HG03457 (cell line): ENCODE data around the gene STAT1.

ENCODE experiments used
- ATAC-seq: cut with Tn5 transposase; IDR thresholded peaks from one replicate; pipeline ENCODE4 v1.9.1; 2021; ENCODE audit warnings: moderate number of reproducible peaks; ENCODE audit not compliant: unreplicated experiment

Gene STAT1

DNA sequence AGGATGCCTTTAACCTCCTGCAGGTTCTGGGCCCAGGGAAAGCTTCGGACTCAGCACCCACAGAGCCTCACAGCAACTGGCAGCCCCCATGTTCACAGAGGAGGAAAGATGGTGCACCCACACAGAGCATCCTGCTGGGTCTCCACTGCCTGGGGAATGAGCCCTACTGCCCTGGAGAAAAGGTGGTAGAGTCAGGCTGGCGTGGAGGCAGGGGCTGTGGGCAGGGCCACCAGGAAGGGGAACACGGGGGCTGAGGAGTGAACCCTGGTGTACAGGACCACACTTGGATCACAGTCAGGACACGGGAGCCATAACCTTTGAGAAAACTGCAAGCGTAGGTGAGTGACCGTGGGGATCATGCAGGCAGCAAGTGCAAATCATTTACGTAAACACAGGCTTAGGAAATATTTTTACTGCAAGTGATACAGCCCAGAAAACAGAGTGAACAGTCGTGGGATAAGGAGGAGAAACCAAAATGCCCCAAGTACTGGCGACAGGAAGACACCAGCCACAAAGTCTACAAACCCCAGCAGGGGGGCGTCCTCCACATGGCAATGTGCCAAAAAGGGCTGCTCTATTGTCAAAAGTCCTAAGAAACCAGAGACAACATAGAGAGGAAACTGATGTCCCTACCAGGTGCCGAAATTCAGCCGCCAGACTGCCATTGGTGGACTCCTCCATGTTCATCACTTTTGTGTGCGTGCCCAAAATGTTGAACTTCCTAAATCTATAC lies 27.6 kb downstream of the STAT1 start:
- ATAC-seq: no peak

GRCh38 chr2:190984595-190984994 lies 29.4 kb downstream of the STAT1 start:
- no peak for ATAC-seq

DNA sequence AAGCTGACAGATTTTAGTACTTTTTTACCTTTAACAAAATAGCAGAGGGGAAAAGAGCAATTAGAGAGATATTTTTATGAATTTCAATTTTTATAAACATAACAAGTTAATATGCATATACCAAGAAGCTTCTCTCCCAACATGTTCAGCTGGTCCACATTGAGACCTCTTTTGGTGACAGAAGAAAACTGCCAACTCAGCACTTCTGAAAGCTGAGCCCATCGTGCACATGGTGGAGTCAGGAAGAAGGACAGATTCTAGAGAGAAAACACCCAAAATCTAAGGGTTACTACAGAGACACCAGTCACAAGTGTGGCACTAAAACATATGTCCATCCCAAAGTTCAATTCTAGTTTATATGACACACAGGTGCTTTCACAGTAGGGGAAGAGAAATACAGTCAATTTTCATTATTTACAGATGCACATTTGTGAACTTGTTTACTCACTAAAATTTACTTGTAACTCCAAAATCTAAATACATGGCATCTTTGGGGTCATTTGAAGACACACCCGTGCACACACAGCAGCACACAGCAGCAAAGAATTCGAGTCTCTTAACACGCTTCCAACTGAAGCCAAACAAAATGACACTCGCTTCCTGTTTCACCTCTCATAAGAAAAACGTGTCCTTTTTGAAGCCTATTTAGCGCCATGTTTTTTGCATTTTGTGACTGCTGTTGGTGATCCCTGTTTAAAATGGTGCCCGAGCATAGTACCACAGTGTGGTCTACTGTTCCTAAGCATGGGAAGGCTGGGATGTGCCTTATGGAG lies 31.5 kb downstream of the STAT1 start:
- no peak for ATAC-seq

GRCh38 chr2:190981733-190982132 lies 32.2 kb downstream of the STAT1 start:
- ATAC-seq: no peak

DNA sequence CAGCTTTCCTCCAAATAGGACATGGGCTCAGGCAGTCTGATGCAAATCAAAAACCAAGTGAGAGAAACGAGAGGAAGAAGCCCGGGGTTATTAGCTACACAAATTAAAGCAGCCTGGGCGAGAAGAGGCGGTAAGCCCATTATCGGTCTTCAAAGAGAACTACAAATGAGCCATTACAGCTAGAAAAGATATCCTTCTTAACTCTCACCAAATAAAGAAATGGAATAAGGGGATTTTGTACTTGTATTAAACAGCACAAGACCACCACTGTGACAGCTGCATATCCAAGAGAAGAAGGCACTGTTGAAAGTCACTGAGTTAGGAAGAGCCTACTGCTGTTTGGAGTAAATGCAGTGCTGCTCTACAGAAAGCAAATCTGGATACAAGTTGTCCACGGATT lies 32.6 kb downstream of the STAT1 start:
- no peak for ATAC-seq

DNA sequence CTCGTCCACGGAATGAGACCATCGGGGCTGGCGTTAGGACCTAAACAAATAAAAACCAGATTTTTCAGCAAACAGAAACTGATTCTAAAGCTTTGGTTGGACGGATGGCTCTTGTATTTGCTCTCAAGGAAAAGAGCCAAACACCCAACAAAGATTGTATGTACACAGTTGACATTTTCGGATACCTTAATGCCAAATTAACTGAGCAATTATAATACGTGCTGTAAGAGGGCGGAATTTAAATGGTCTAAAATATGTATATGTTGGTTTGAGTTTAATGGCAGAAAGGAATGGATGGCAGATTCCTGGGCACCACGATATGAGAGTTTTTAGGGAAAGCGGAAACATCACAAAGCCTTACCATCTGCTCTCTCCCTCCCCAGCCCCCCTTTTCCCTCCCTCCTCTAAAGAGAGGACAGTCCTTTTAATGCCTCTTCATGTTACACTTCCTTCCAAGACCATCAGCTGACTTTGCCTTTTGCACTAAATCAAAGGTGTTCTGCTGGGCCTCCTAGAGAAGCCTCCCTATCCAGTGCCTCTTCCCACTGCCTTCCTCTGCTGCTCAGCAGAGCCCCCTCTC lies 33.3 kb downstream of the STAT1 start:
- no peak for ATAC-seq

DNA sequence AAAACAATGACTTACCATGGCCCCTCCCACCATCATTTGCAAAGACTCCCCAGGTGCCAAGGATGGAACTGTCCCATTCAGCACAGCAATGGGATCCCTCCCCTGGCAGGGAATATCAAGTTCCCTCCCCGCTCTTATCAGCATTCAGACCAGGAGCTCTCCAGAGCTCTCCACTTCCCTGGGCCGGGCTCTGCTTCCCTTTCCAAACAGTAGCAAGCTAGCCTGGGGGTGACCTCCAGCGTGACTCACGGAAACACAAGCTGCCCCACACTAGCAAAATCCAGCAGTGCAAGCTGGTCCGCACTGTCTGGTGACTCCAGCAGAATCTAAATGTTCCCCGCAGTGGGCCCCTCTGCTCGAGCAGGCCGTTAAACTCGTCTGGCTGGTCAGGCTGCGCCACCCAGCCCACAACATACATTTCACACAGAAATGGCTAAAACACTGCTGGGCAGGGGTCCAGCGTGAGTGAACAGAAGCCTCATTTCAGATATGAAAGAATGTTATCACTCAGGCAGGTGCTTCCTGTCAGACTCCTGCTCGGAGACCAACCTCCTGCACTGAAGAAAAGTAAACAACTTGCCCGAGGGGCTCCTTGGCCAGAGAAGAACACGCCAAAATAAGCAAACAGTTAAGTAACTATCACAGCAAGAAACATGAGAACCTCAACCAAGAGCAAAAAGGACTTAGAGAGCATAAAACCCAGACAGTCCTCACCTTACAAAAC lies 33.9 kb downstream of the STAT1 start:
- ATAC-seq: no peak

GRCh38 chr2:190978389-190979053 lies 35.5 kb downstream of the STAT1 start:
- no peak for ATAC-seq

DNA sequence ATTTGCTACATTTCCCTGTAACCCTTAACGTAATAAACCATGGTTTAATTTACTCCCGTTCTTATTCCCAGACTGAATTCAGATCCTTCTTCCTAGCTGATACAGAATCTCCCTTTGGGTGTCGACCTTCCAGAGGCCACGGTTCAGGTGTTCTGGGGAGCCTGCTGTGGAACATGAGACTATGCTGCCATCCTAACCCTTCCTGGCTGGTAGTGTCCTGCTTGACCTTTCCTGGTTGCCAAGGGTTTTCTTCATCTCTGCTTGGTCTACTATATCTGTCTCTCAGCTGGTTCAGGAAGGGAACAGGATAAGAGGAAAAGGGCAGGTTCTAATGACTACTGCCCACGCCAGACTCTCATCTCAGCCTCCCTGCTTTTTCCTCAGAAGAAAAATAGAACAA lies 36.5 kb downstream of the STAT1 start:
- ATAC-seq: no peak

GRCh38 chr2:190976521-190976920 lies 37.5 kb downstream of the STAT1 start:
- no peak for ATAC-seq

DNA sequence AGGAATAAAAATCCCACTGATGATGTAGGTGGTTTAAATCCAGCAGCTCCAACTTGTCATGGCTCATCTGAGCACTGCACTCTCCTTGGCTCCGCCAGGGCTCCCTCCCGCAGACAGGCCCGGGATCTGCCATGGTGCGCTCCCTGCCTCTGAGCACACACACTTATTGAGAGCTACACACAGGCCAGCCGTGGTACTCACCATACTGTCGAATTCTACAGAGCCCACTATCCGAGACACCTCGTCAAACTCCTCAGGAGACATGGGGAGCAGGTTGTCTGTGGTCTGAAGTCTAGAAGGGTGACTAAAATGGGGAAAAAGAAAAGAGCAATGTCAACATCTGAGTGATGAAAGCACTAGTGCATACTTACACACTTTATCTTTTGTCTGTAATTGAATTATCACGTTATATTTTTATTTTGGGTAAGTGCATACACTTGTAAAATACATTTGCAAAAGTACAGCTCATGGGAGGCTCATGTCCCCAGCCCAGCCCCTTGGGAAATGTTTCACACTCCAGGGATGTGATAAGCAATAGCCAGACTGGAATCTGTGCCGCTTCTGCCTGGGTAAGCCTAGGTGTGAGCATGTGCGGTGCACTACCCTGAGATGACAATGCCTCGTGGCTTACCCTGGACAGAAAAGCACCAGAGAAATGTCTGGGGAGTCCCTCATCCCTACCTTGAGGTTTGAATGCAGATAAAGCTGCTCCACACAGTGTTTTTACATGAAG lies 39.2 kb downstream of the STAT1 start:
- no peak for ATAC-seq

GRCh38 chr2:190973726-190974628 lies 40.0 kb downstream of the STAT1 start:
- ATAC-seq: no peak

DNA sequence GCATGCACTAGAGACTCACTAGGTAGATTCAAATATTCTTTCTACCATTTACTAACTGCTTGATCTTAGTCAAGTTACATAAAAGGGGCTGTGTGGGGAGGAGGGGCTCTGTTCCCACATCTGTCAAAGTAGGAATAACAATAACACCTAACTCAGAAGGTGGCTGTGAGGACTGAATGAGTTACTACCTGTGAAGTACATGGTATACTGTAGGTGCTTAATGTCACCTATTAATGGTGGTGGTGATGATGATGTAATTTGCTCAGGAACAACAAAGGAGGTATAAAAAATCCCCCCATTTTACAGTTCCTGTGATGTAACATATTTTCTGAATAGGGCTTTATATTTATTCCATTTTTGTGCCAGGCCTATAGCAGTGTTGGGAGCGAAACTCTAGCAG lies 40.7 kb downstream of the STAT1 start:
- ATAC-seq: no peak

DNA sequence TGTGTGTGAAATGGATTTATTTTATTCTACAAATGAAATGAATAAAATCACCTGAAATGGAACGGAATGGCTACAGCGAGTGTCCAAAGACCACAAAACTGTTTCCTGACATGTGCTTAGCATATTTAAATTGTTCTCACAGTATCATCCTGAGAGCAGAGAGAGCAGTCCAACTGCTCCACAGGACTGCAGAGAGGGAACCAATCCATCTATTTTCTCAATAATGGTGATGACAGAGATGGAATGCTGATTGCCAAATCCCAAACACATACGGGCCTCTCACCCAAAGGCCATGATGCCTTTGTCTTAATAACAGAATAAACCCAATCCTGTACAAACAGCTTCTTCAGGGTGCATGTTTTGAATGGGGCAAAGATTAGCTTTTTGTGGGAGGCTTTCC lies 41.1 kb downstream of the STAT1 start:
- no peak for ATAC-seq

DNA sequence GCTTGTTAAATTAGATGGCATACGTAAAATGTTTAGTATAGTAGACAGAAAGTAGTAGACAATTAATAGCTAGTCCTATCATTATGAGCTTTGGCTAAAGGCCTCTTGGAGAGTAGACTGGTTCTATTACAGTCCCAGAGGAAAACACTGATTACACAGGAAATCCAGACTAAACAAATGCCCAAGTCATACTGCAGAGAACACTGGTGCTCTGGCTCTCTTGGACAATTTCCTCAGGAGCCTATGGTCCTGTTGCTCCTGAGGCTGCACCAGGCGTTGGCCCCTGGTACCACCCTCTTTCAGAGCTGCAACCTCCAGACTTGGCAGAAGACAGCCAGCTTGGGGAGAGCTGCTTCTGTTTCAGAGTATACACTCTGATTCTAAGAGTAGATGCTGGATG lies 41.8 kb downstream of the STAT1 start:
- ATAC-seq: no peak

- ATAC-seq: no peak
These were observed 43.0 kb downstream of the STAT1 start for GRCh38 chr2:190970873-190971506.

DNA sequence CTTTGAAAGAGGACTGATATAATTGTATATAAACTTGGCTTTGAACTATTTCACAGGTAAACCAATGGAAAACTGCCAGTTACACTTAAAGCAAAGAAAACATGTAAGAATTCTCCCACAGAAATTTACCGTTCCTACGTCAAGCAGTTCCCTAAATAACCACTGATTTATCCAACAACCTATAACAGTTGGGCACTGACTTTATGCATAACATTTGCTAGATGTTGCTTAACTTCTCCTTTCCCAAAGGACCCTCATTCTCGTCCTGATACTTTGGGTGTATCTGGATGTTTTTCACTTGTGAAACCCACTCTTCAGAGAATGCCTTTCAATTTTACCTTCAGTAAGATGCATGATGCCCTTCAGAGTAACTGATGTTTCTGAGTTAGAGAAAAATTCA lies 43.8 kb downstream of the STAT1 start:
- no peak for ATAC-seq

DNA sequence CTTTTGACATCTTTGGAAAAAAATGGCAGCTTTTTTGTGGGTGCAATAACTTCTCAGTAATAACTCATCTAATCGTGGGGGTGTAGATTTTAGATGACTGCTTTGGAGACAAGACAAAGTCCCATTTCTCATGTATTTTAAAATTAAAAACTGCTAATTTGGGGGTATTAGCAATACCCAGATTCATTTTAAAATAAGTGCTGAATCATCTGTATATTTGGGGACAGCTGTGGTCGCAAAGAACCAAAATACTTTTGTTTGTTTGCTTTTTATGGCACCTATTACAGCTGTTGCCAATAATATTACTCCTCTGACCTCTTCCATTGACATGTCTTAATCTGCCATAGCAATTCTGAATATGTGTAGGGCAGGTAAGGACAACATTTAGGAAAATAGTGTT lies 45.4 kb downstream of the STAT1 start:
- ATAC-seq: no peak
